Calu3 (cell line): ENCODE measurements around the gene ACSBG1. TPM values are rescaled to one million over a fixed set of nuclear protein-coding genes. Genes with fewer than 3 reads are reported as not detected.
"Not testable (repeated sequence)": the region's sequence is repeated elsewhere in the genome, so short reads cannot be mapped to it uniquely, and the experiment has no call there.

Experiments
- BruUV-seq: library from RNA; stranded (reverse); fragments of 400-500 nt; replicated peaks from 2 replicates; lab custom pipeline; 2021; lab: Mats Ljungman, UMichigan
- CTCF ChIA-PET: fragments of 300-600 bp; sonication (Branson Sonifier 250); formaldehyde crosslinking; loops from one replicate; lab custom pipeline; 2022; ENCODE audit warnings: antibody characterized with exemption; lab: Charles Lee
- DNase-seq: peaks from one replicate; pipeline ENCODE4 v3.0.0; 2022
- H3K27ac Mint-ChIP-seq: one replicate; pipeline ENCODE4 v1.8.0; 2022; ENCODE audit warnings: mixed read lengths; ENCODE audit not compliant: unreplicated experiment
- H3K27me3 Mint-ChIP-seq: one replicate; pipeline ENCODE4 v1.8.0; 2022; ENCODE audit warnings: mixed read lengths; ENCODE audit not compliant: unreplicated experiment
- H3K36me3 Mint-ChIP-seq: one replicate; pipeline ENCODE4 v1.8.0; 2022; ENCODE audit warnings: mild to moderate bottlenecking, moderate library complexity, mixed read lengths; ENCODE audit not compliant: insufficient read depth, unreplicated experiment
- H3K4me1 Mint-ChIP-seq: one replicate; pipeline ENCODE4 v1.8.0; 2022; ENCODE audit warnings: mild to moderate bottlenecking, low read depth, mixed read lengths; ENCODE audit not compliant: unreplicated experiment
- H3K4me3 Mint-ChIP-seq: one replicate; pipeline ENCODE4 v1.8.0; 2022; ENCODE audit warnings: mild to moderate bottlenecking, low read depth, moderate library complexity, mixed read lengths; ENCODE audit not compliant: unreplicated experiment
- H3K9me3 Mint-ChIP-seq: one replicate; pipeline ENCODE4 v1.8.0; 2022; ENCODE audit warnings: low read depth, mixed read lengths; ENCODE audit not compliant: unreplicated experiment
- CTCF ChIP-seq: fragments of 200-600 bp; IDR thresholded peaks from one replicate; pipeline ENCODE4 v1.8.0; 2022; ENCODE audit warnings: antibody characterized with exemption; ENCODE audit not compliant: unreplicated experiment
- intact Hi-C: fragments of 100-400 bp; cut with micrococcal nuclease; formaldehyde crosslinking; loops from one replicate; pipeline ENCODE4 v1.10.0; 2022; ENCODE audit not compliant: unreplicated experiment
- total RNA-seq: library from RNA; stranded (reverse); gene quantifications from 2 replicates; pipeline ENCODE4 v1.2.3, GENCODE V29; 2022

ACSBG1 gene
- total RNA-seq, 1 experiment from 2014 or later = 0.45 TPM

- CTCF ChIA-PET = interaction anchor here (0.6 kb wide), 1 partner anchor 9 kb away, joined by 3 read pairs; no protein-coding TSS in a partner anchor
- BruUV-seq = no TSS peak
- no peaks in the 10 kb centered on the region for H3K36me3 Mint-ChIP-seq
- intact Hi-C loops = no loop called here
- H3K27me3 Mint-ChIP-seq = peaks cover 20% of the 10 kb centered on the region
- H3K27ac Mint-ChIP-seq = no peak overlapping the region
- H3K4me3 Mint-ChIP-seq = no peak overlapping the region
- H3K9me3 Mint-ChIP-seq = no peaks in the 10 kb centered on the region
- DNase-seq = no peak
- peaks cover 11% of the 10 kb centered on the region for H3K4me1 Mint-ChIP-seq
- TF ChIP-seq CTCF = no peak
Observed at GRCh38 chr15:78251136-78251535, 16.8 kb upstream of the ACSBG1 start.

- no peak for TF ChIP-seq CTCF
- Mint-ChIP-seq H3K4me1 (peaks cover 11% of the 10 kb centered on the region), H3K36me3 (no peaks in the 10 kb centered on the region), H3K9me3 (no peaks in the 10 kb centered on the region), H3K4me3 (no peak overlapping the region), H3K27me3 (peaks cover 20% of the 10 kb centered on the region), H3K27ac (no peak overlapping the region)
- no TSS peak for BruUV-seq
- CTCF ChIA-PET = no interaction called here
- intact Hi-C loops = no loop called here
- no peak for DNase-seq
Observed at GRCh38 chr15:78249131-78249530, 14.8 kb upstream of the ACSBG1 start.

GRCh38 chr15:78247911-78248310 is 13.5 kb upstream of the ACSBG1 start:
- BruUV-seq = no TSS peak
- CTCF ChIA-PET = no interaction called here
- H3K27ac Mint-ChIP-seq = no peak overlapping the region
- H3K4me1 Mint-ChIP-seq = peaks cover 21% of the 10 kb centered on the region
- no peak overlapping the region for H3K4me3 Mint-ChIP-seq
- no peak for DNase-seq
- H3K27me3 Mint-ChIP-seq = peaks cover 20% of the 10 kb centered on the region
- intact Hi-C loops = no loop called here
- H3K36me3 Mint-ChIP-seq = no peaks in the 10 kb centered on the region
- H3K9me3 Mint-ChIP-seq = no peaks in the 10 kb centered on the region
- TF ChIP-seq CTCF = no peak

DNA sequence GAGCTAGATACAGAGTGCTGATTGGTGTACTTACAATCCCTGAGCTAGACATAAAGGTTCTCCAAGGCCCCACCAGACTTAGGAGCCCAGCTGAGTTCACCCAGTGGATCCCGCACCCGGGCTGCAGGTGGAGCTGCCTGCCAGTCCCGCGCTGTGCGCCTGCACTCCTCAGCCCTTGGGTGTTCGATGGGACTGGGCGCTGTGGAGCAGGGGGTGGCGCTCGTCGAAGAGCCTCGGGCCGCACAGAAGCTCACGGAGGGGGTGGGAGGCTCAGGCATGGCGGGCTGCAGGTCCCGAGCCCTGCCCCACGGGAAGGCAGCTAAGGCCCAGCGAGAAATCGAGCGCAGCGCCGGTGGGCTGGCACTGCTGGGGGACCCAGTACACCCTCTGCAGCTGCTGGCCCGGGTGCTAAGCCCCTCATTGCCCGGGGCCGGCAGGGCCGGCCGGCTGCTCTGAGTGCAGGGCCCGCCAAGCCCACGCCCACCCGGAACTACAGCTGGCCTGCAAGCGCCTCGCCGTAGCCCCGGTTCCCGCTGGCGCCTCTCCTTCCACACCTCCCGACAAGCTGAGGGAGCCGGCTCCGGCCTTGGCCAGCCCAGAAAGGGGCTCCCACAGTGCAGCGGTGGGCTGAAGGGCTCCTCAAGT is 11.7 kb upstream of the ACSBG1 start:
- CTCF ChIA-PET, H3K36me3 Mint-ChIP-seq: not testable (repeated sequence)
- H3K27me3 Mint-ChIP-seq = peaks cover 30% of the 10 kb centered on the region

DNA sequence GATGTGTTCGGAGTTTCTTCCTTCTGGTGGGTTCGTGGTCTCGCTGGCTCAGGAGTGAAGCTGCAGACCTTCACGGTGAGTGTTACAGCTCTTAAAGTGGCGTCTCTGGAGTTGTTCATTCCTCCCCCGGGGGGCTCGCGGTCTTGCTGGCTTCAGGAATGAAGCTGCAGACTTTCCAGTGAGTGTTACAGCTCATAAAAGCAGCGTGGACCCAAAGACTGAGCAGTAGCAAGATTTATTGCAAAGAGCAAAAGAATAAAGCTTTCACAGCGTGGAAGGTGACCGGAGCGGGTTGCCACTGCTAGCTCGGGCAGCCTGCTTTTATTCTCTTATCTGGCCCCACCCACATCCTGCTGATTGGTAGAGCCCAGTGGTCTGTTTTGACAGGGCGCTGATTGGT is 11.0 kb upstream of the ACSBG1 start:
- CTCF ChIA-PET, H3K36me3 Mint-ChIP-seq: not testable (repeated sequence)

More for the DNA sequence above, 11.7 kb upstream of the ACSBG1 start:
- H3K27ac Mint-ChIP-seq, H3K4me3 Mint-ChIP-seq, H3K9me3 Mint-ChIP-seq, intact Hi-C loops, BruUV-seq, DNase-seq: not testable (repeated sequence)
- H3K4me1 Mint-ChIP-seq = peaks cover 21% of the 10 kb centered on the region

More for the DNA sequence above, 11.0 kb upstream of the ACSBG1 start:
- Mint-ChIP-seq H3K4me1 (peaks cover 21% of the 10 kb centered on the region), H3K27me3 (peaks cover 30% of the 10 kb centered on the region)
- H3K9me3 Mint-ChIP-seq, BruUV-seq, DNase-seq, H3K27ac Mint-ChIP-seq, H3K4me3 Mint-ChIP-seq, intact Hi-C loops: not testable (repeated sequence)
